Spleen (tissue), 11 donors: ENCODE results near the gene GON4L. TPM values are rescaled to one million over a fixed set of nuclear protein-coding genes. Genes with fewer than 3 reads are reported as not detected.

Experiments used
- DNase-seq: peaks from one replicate; pipeline ENCODE4 v3.0.0-alpha.2; 2020
- H3K27ac ChIP-seq, 8 donors: fragments of 200-600 bp; sonication (generic) in 7 of 8; 1 replicate in 4 of 8; 2 replicates in 4 of 8; pipeline versions ENCODE4 v1.5.0 to v1.8.0; 2016 to 2021; ENCODE audit warnings: inconsistent platforms in 4 of 8, mild to moderate bottlenecking in 4 of 8, moderate library complexity in 1 of 8
- H3K27me3 ChIP-seq, 7 donors: fragments of 200-600 bp; sonication (generic) in 6 of 7; replicated peaks in 1 of 7; 1 replicate in 4 of 7; 2 replicates in 3 of 7; pipeline versions ENCODE4 v1.5.0 to v1.8.0; 2016 to 2021; ENCODE audit warnings: inconsistent platforms in 3 of 7, mild to moderate bottlenecking in 1 of 7
- H3K36me3 ChIP-seq, 6 donors: fragments of 200-600 bp; sonication (generic) in 5 of 6; 1 replicate in 4 of 6; 2 replicates in 2 of 6; pipeline versions ENCODE4 v1.5.0 to v1.8.0; 2016 to 2021; ENCODE audit warnings: inconsistent platforms in 2 of 6
- H3K4me1 ChIP-seq, 6 donors: fragments of 200-600 bp; sonication (generic) in 5 of 6; 1 replicate in 3 of 6; 2 replicates in 3 of 6; pipeline versions ENCODE4 v1.5.0 to v1.8.0; 2016 to 2021; ENCODE audit warnings: inconsistent platforms in 3 of 6
- H3K4me3 ChIP-seq, 8 donors: fragments of 200-600 bp; sonication (generic) in 7 of 8; 1 replicate in 4 of 8; 2 replicates in 4 of 8; pipeline versions ENCODE4 v1.5.0 to v1.8.0; 2016 to 2021; ENCODE audit warnings: inconsistent platforms in 4 of 8, mild to moderate bottlenecking in 4 of 8, moderate library complexity in 2 of 8
- H3K9me3 ChIP-seq, 8 donors: fragments of 200-600 bp; sonication (generic) in 7 of 8; 1 replicate in 4 of 8; 2 replicates in 4 of 8; pipeline versions ENCODE4 v1.5.0 to v1.8.0; 2016 to 2021; ENCODE audit warnings: inconsistent platforms in 4 of 8
- POLR2A ChIP-seq, 3 donors: fragments of 450-650 bp; IDR thresholded peaks; one replicate each; pipeline ENCODE4 v1.5.1; 2017; ENCODE audit warnings: antibody characterized with exemption in 3 of 3, mild to moderate bottlenecking in 1 of 3
- POLR2AphosphoS5 ChIP-seq, 3 donors: sonication (generic); formaldehyde crosslinking; IDR thresholded peaks; one replicate each; pipeline ENCODE4 v1.5.1; 2017; ENCODE audit warnings: antibody characterized with exemption in 3 of 3
- WGBS, 5 donors: extraction: QIAGEN DNeasy Blood & Tissue Kit in 3 of 5; methylation state at CpG; one replicate each; pipeline versions ENCODE4 v1.1.5 to v1.1.7; 2013 to 2018; 5-methylcytosine and 5-hydroxymethylcytosine counted together
- intact Hi-C: fragments of 100-400 bp; cut with DNase I; formaldehyde crosslinking; loops from one replicate; pipeline ENCODE4 v1.15.0; 2023; ENCODE audit warnings: low total_unique reads
- polyA plus RNA-seq, 3 donors: library from polyadenylated mRNA; stranded (reverse); fragments of 200-250 nt; gene quantifications; one replicate each; pipeline ENCODE4 v1.2.1, GENCODE V29; 2013
- total RNA-seq, 7 donors: library from RNA; depleted of rRNA in 3 of 7; stranded (reverse); fragments of >200 nt in 3 of 7; fragmentation: NEBNext Ultra II Directional in 4 of 7; extraction: Animal tissue kit (Norgen Biotek cat#: 25700) in 4 of 7; gene quantifications; one replicate each; pipeline versions ENCODE4 v1.1.0 to v1.2.1, GENCODE V29; 2016 to 2021
- TF ChIP-seq, protein P1 (sequence below), 11 experiments: fragments of 200-600 bp in 7 of 11; fragments of 450-650 bp in 4 of 11; sonication (generic) in 4 of 11; IDR thresholded peaks in 8 of 11; conservative IDR thresholded peaks in 3 of 11; 1 replicate in 7 of 11; 2 replicates in 4 of 11; pipeline versions ENCODE4 v1.4.0 to v1.8.0; 2016 to 2021; ENCODE audit warnings: antibody characterized with exemption in 11 of 11, inconsistent platforms in 4 of 11, mild to moderate bottlenecking in 1 of 11
- donor health status: healthy with polysubstance abuse.
- donor health status: DM: no; HTN: no; CAD: no; lungs with moderate emphysema.
- donor health status: DM: no; HTN: no; CAD: no.
- donor health status: Bipolar disorder and iron deficiency.
- donor health status: healthy.
- donor health status: DM: no; HTN: no; CAD: no.
- donor health status: DM: yes; HTN: yes; CAD: no.

Gene GON4L
- total and polyA plus RNA-seq, 10 donors, result 12.3 to 103 (median 66.2) TPM

DNA sequence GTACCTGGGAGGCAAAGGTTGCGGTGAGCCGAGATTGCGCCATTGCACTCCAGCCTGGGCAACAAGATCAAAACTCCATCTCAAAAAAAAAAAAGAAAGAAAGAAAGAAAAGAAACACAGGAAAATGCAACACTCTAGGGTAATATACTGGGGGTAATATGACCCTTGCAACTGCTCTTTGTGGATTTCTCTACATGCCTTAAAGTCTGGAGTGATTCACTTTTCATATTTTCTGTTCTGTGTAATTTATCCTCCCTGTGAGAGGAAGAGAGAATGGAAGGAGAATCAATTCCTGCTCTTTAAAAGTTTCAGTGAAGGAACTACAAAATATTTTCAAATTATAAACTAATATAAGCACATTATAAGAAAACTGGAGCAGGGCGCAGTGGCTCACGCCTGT lies 31.5 kb upstream of the GON4L start:
- Histone ChIP-seq H3K9me3 (no peaks in the 10 kb centered on the region), H3K27me3 (no peaks in the 10 kb centered on the region), H3K27ac (no peak overlapping the region), H3K4me3 (no peak overlapping the region), H3K4me1 (peaks cover 0 to 9% (median 6%) of the 10 kb centered on the region in 6 donors), H3K36me3 (peaks cover 0 to 3% (median 0%) of the 10 kb centered on the region in 6 donors)
- WGBS, 5 donors, result 93 to 100% (median 95%) methylated on average over 5 of the region's 5 CpGs
- DNase-seq, result no peak
- intact Hi-C loops, result no loop called here
- TF ChIP-seq POLR2AphosphoS5 (IDR thresholded peaks at IDR 0.05) (no peak), POLR2A (IDR thresholded peaks at IDR 0.05) (no peak)
- TF ChIP-seq, protein P1, sequence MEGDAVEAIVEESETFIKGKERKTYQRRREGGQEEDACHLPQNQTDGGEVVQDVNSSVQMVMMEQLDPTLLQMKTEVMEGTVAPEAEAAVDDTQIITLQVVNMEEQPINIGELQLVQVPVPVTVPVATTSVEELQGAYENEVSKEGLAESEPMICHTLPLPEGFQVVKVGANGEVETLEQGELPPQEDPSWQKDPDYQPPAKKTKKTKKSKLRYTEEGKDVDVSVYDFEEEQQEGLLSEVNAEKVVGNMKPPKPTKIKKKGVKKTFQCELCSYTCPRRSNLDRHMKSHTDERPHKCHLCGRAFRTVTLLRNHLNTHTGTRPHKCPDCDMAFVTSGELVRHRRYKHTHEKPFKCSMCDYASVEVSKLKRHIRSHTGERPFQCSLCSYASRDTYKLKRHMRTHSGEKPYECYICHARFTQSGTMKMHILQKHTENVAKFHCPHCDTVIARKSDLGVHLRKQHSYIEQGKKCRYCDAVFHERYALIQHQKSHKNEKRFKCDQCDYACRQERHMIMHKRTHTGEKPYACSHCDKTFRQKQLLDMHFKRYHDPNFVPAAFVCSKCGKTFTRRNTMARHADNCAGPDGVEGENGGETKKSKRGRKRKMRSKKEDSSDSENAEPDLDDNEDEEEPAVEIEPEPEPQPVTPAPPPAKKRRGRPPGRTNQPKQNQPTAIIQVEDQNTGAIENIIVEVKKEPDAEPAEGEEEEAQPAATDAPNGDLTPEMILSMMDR (IDR thresholded peaks at IDR 0.05 in 8 of 11, conservative IDR thresholded peaks at IDR 0.05 in 3 of 11), result no peak

DNA sequence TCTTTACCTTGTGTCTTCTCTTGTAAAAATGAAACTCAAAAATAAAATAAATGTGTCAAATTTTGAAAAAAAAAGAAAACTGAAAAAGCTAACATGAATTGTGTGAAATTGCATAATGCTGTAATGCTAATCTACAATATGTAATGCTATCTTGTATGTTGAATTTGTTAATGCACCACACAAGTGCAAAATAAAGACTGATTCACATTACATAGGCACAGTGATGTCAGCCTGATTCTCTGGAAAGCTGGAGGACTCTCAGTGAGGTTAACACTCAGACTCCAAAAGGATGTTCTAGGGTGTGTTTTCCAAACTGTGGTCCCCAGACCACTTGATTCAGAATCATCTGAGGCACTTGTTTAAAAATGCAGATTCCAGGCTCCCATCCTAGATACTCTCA lies 28.0 kb upstream of the GON4L start:
- TF ChIP-seq, protein P1 (IDR thresholded peaks at IDR 0.05 in 8 of 11, conservative IDR thresholded peaks at IDR 0.05 in 3 of 11), result no peak
- no peak for TF ChIP-seq POLR2A (IDR thresholded peaks at IDR 0.05)
- no peak for TF ChIP-seq POLR2AphosphoS5 (IDR thresholded peaks at IDR 0.05)
- Histone ChIP-seq H3K27me3 (no peaks in the 10 kb centered on the region), H3K4me3 (no peak overlapping the region), H3K27ac (no peak overlapping the region), H3K9me3 (no peaks in the 10 kb centered on the region), H3K36me3 (peaks cover 0 to 29% (median 2%) of the 10 kb centered on the region in 6 donors), H3K4me1 (no peaks in the 10 kb centered on the region)
- DNase-seq, result no peak
- intact Hi-C loops, result no loop called here

DNA sequence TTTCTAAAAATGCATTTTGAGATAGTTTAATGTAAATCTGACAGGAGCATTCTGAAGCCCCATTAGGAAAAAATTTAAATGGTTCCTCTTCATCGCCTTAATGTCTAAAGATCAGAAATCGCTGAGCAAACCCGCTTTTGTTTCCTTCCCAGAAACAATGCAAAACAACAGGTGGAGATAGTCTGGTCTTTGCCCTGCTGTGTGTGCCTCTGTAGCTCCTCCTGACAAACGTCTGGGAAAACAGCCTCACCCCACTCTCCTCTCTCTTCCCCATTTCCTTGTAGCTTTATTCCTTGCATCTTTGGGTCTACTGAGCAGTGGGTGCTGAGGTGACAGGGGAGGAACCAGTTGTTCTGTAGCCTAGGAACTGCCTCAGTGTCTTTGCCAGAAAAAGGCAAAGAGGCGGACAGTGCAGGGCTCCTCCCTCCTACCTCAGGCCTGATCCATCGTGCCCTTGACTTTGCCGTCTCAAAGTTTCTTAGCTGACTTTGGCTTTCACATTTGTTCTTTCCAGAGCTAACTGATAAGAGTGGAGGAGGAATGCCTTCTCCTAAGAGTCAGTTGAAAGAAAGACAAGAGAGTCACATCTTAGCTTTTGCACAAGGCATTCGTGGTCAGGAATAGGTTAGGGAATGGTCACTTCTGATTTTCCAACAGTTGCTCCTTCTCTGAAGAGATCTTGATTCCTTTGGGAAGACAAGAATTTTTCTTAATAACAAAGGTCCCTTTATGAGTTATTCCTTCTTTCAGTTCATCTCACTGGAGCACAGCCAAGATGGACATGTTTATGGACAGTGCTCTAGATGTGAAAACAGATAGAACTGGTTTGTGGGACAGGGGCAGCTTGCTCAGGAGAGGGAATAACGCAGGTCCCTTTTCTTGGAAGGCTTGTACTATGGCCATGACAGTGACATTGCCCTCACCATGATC lies 27.3 kb upstream of the GON4L start:
- no peak overlapping the region for H3K27ac ChIP-seq

GRCh38 chr1:155882766-155883165 lies 25.8 kb upstream of the GON4L start:
- Histone ChIP-seq H3K4me3 (no peak overlapping the region), H3K9me3 (no peaks in the 10 kb centered on the region), H3K27me3 (no peaks in the 10 kb centered on the region), H3K27ac (no peak overlapping the region), H3K4me1 (no peaks in the 10 kb centered on the region), H3K36me3 (peaks cover 0 to 29% (median 2%) of the 10 kb centered on the region in 6 donors)
- intact Hi-C loops, result no loop called here
- 78 to 90% (median 85%) methylated on average over 2 of the region's 2 CpGs for WGBS, 5 donors
- DNase-seq, result no peak
- TF ChIP-seq POLR2AphosphoS5 (IDR thresholded peaks at IDR 0.05), result no peak
- TF ChIP-seq, protein P1 (IDR thresholded peaks at IDR 0.05 in 8 of 11, conservative IDR thresholded peaks at IDR 0.05 in 3 of 11), result no peak
- no peak for TF ChIP-seq POLR2A (IDR thresholded peaks at IDR 0.05)

More for the DNA sequence above, 27.3 kb upstream of the GON4L start:
- TF ChIP-seq POLR2AphosphoS5 (IDR thresholded peaks at IDR 0.05) (no peak), POLR2A (IDR thresholded peaks at IDR 0.05) (no peak)
- TF ChIP-seq, protein P1 (IDR thresholded peaks at IDR 0.05 in 8 of 11, conservative IDR thresholded peaks at IDR 0.05 in 3 of 11), result no peak
- Histone ChIP-seq H3K9me3 (no peaks in the 10 kb centered on the region), H3K4me1 (no peaks in the 10 kb centered on the region), H3K4me3 (no peak overlapping the region), H3K27me3 (no peaks in the 10 kb centered on the region), H3K36me3 (peaks cover 0 to 29% (median 2%) of the 10 kb centered on the region in 6 donors)
- WGBS, 5 donors, result 79 to 87% (median 83%) methylated on average over 9 of the region's 9 CpGs
- DNase-seq, result no peak
- intact Hi-C loops, result no loop called here
